ENCODE measurements around the gene PDZK1IP1.
"Not testable (repeated sequence)": the region's sequence is repeated elsewhere in the genome, so short reads cannot be mapped to it uniquely, and the experiment has no call there.

Gene PDZK1IP1

DNA sequence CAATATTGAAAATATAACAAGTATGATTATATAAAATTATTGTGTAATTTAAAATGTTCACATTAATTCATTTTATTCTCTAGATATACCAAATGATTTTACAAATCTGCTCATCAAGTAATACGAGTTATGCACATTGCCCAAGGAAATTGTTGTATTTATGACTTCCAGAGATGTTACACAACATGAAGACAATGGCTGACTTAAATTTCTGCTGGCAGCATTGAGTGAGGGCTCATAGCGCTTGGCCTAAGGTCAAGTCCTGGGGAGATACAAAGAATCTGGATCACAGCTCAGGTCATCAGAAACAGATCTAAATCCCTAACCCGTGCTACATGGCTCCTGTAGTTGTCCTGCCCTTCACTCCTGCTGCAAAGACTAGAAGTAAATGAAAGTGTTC, 49.5 kb downstream of the PDZK1IP1 start:
- not testable (repeated sequence) for DNase-seq (ENCODE audit: low read depth in 1 of 2, low spot score in 1 of 2)

GRCh38 chr1:47137925-47138615, 51.8 kb downstream of the PDZK1IP1 start:
- DNase-seq (ENCODE audit: low read depth in 1 of 2, low spot score in 1 of 2) = no peak

DNA sequence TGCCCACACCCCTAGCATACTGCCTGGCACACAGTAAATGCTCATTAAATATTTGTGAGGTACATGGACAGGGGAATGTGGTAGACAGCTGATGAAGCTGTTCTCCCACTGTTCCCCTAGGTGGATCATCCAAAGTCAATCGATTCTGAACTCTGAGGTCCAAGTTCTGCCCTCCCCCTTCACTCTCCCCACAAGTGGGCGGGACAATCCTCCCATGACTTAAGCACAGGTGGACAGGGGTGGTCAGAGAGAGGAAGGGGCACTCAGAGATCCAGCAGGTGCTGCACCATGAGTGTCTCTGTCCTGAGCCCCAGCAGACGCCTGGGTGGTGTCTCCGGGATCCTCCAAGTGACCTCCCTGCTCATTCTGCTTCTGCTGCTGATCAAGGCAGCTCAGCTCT, 52.6 kb downstream of the PDZK1IP1 start, which contains the start of gene CYP4A22:
Gene CYP4A22 (plus strand): TSS at position 244 of the 400 bp plus-strand sequence. CDS start 45 bp downstream, at position 289.
- no peak for DNase-seq (ENCODE audit: low read depth in 1 of 2, low spot score in 1 of 2)
